Keratinocyte (primary cell): ENCODE results near the gene RBP5. TPM values are rescaled to one million over a fixed set of nuclear protein-coding genes. Genes with fewer than 3 reads are reported as not detected.

ENCODE experiments used
- DNase-seq: peaks from one replicate; pipeline ENCODE4 v3.0.0-alpha.2; 2011; ENCODE audit warnings: low read depth, missing footprints, low spot score
- FAIRE-seq: peaks from 2 replicates; lab custom pipeline; 2011; peaks lifted over from hg19 to GRCh38; lab: Jason Lieb, UNC
- H2AFZ ChIP-seq: 2 replicates; pipeline ENCODE4 v1.6.0; 2012; ENCODE audit warnings: low read length, control low read depth, inconsistent platforms; ENCODE audit not compliant: control insufficient read depth
- H3K27ac ChIP-seq: 2 replicates; pipeline ENCODE4 v1.5.1; 2011; ENCODE audit warnings: low read length; ENCODE audit not compliant: control insufficient read depth, insufficient read depth
- H3K27me3 ChIP-seq: 3 replicates; pipeline ENCODE4 v1.6.0; 2011; ENCODE audit warnings: low read length; ENCODE audit not compliant: control insufficient read depth, insufficient read depth; ENCODE audit errors: extremely low read depth
- H3K36me3 ChIP-seq, 2 experiments: 2 replicates in 1 of 2; 3 replicates in 1 of 2; pipeline ENCODE4 v1.5.1; 2011; ENCODE audit warnings: low read length in 2 of 2, mild to moderate bottlenecking in 1 of 2; ENCODE audit not compliant: control insufficient read depth in 2 of 2, insufficient read depth in 2 of 2; ENCODE audit errors: extremely low read depth in 1 of 2
- H3K4me1 ChIP-seq: 3 replicates; pipeline ENCODE4 v1.5.1; 2011; ENCODE audit warnings: low read length; ENCODE audit not compliant: control insufficient read depth, insufficient read depth; ENCODE audit errors: extremely low read depth
- H3K4me2 ChIP-seq: 3 replicates; pipeline ENCODE4 v1.6.0; 2011; ENCODE audit warnings: low read depth, low read length; ENCODE audit not compliant: control insufficient read depth, insufficient read depth; ENCODE audit errors: extremely low read depth
- H3K4me3 ChIP-seq, 3 experiments: fragments of 200-600 bp in 1 of 3; sonication (generic) in 1 of 3; 2 replicates in 2 of 3; 3 replicates in 1 of 3; pipeline ENCODE4 v1.5.1; 2011 to 2016; ENCODE audit warnings: low read length in 3 of 3, mild to moderate bottlenecking in 3 of 3, control low read depth in 2 of 3, inconsistent platforms in 1 of 3, low read depth in 1 of 3, mixed read lengths in 1 of 3, mixed run types in 1 of 3, moderate library complexity in 1 of 3; ENCODE audit not compliant: control insufficient read depth in 2 of 3, insufficient read depth in 2 of 3; ENCODE audit errors: extremely low read depth in 1 of 3
- H3K79me2 ChIP-seq: 2 replicates; pipeline ENCODE4 v1.6.0; 2012; ENCODE audit warnings: low read length; ENCODE audit not compliant: control insufficient read depth, insufficient read depth
- H3K9ac ChIP-seq: 3 replicates; pipeline ENCODE4 v1.6.0; 2011; ENCODE audit warnings: low read length; ENCODE audit not compliant: control insufficient read depth, insufficient read depth; ENCODE audit errors: extremely low read depth
- H3K9me1 ChIP-seq: 3 replicates; pipeline ENCODE4 v1.6.0; 2011; ENCODE audit warnings: low read length; ENCODE audit not compliant: control insufficient read depth, insufficient read depth; ENCODE audit errors: extremely low read depth
- H3K9me3 ChIP-seq: 2 replicates; pipeline ENCODE4 v1.5.1; 2012; ENCODE audit warnings: low read depth, low read length; ENCODE audit not compliant: control insufficient read depth
- H4K20me1 ChIP-seq: 3 replicates; pipeline ENCODE4 v1.6.0; 2011; ENCODE audit warnings: low read length; ENCODE audit not compliant: control insufficient read depth, insufficient read depth; ENCODE audit errors: extremely low read depth
- EZH2 ChIP-seq: IDR thresholded peaks from one replicate; pipeline ENCODE4 v1.6.1; 2012; ENCODE audit warnings: inconsistent platforms, mild to moderate bottlenecking, low read length, moderate library complexity
- dilution Hi-C: fragments of 300-500 bp; cut with MboI; formaldehyde crosslinking; loops from one replicate; pipeline ENCODE4 v1.7.0; 2020; ENCODE audit warnings: low sequenced_read_pairs; ENCODE audit not compliant: extremely low pct_ligation_motif_present
- polyA plus RNA-seq, 5 experiments: library from polyadenylated mRNA; depleted of rRNA in 3 of 5; stranded (reverse) in 3 of 5; stranded (forward) in 1 of 5; unstranded in 1 of 5; fragments of >200 nt; gene quantifications; 1 replicate in 1 of 5; 2 replicates in 3 of 5; 3 replicates in 1 of 5; pipeline versions ENCODE4 v1.2.1 to v1.2.3, GENCODE V29; 2011 to 2012; ENCODE audit warnings: missing spikeins in 2 of 5, low read depth in 1 of 5, low replicate concordance in 1 of 5
- TF ChIP-seq, protein P1 (sequence below), 3 experiments: IDR thresholded peaks in 1 of 3; conservative IDR thresholded peaks in 1 of 3; optimal IDR thresholded peaks in 1 of 3; 2 replicates in 2 of 3; 3 replicates in 1 of 3; pipeline versions ENCODE3 to v1.5.1; 2011; ENCODE audit warnings: low read length in 3 of 3, mild to moderate bottlenecking in 3 of 3, moderate library complexity in 2 of 3, control low read depth in 1 of 3, inconsistent platforms in 1 of 3; ENCODE audit not compliant: insufficient read depth in 2 of 3; ENCODE audit errors: extremely low read depth in 1 of 3

Gene RBP5
- polyA plus RNA-seq, 1 donor (not counting 4 experiments of a cell fraction or from before 2014, with no cell fraction given): not detected

DNA sequence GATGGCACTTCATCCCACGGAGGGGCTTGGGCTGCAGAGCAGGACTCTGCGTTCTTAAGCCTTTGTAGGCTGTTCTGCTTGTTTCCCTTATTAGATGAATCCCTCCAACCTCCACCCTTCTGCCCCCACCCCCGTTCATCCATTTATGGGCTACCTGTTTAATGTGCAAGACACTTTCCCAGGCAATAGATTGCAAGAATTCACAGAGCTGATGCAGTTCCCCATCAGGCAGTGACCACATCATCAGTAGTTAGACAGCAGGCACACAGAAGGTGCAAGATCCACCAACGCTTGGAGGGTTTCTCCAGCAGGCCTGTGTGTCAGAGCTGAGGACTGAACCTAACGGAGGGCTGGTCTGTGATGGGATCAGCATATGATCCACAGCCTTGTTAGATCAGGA, 35.2 kb downstream of the RBP5 start:
- no peak for FAIRE-seq
- H3K27ac ChIP-seq: no peak overlapping the region
- no peaks in the 10 kb centered on the region for H3K27me3 ChIP-seq
- H3K79me2 ChIP-seq: no peaks in the 10 kb centered on the region
- H3K9me1 ChIP-seq: no peaks in the 10 kb centered on the region
- dilution Hi-C loops: no loop called here
- H3K4me1 ChIP-seq: peaks cover 6% of the 10 kb centered on the region
- H2AFZ ChIP-seq: no peak overlapping the region
- no peaks in the 10 kb centered on the region for H3K9me3 ChIP-seq
- no peak overlapping the region for H3K4me3 ChIP-seq
- H4K20me1 ChIP-seq: no peaks in the 10 kb centered on the region
- TF ChIP-seq EZH2: no peak
- TF ChIP-seq, protein P1, sequence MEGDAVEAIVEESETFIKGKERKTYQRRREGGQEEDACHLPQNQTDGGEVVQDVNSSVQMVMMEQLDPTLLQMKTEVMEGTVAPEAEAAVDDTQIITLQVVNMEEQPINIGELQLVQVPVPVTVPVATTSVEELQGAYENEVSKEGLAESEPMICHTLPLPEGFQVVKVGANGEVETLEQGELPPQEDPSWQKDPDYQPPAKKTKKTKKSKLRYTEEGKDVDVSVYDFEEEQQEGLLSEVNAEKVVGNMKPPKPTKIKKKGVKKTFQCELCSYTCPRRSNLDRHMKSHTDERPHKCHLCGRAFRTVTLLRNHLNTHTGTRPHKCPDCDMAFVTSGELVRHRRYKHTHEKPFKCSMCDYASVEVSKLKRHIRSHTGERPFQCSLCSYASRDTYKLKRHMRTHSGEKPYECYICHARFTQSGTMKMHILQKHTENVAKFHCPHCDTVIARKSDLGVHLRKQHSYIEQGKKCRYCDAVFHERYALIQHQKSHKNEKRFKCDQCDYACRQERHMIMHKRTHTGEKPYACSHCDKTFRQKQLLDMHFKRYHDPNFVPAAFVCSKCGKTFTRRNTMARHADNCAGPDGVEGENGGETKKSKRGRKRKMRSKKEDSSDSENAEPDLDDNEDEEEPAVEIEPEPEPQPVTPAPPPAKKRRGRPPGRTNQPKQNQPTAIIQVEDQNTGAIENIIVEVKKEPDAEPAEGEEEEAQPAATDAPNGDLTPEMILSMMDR (optimal IDR thresholded peaks at IDR 0.05 in 1 of 3, IDR thresholded peaks at IDR 0.05 in 1 of 3, conservative IDR thresholded peaks at IDR 0.05 in 1 of 3; ENCODE audit: extremely low read depth in 1 of 3, insufficient read depth in 2 of 3, low read length in 3 of 3): no peak
- peaks cover 0 to 5% of the 10 kb centered on the region in 2 experiments for H3K36me3 ChIP-seq
- no peak for DNase-seq
- H3K9ac ChIP-seq: no peak overlapping the region
- H3K4me2 ChIP-seq: no peak overlapping the region

DNA sequence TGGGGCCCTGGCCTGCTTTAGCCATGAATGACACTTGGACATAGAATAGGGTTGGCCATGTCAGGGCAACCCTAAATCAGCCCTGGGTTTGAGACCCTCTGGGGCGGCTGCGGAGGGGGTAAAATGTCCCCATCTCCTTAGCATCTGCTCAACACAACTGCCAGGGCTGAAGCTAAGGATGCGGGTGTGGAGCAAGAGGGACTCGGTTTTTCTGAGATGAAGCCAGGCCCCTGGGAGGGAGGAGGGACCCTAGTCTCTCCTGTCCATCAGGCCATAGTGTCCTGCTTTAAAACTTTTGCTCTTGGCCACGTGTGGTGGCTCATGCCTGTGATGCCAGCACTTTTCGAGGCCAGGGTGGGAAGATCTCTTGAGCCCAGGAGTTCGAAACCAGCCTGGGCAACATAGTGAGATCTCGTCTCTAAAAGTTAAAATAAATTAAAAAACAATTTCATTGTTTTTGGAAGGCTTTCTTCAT, 35.7 kb downstream of the RBP5 start:
- no peak overlapping the region for H3K27ac ChIP-seq
- no peaks in the 10 kb centered on the region for H3K27me3 ChIP-seq
- H2AFZ ChIP-seq: no peak overlapping the region
- dilution Hi-C loops: no loop called here
- no peak overlapping the region for H3K4me3 ChIP-seq
- TF ChIP-seq, protein P1 (optimal IDR thresholded peaks at IDR 0.05 in 1 of 3, IDR thresholded peaks at IDR 0.05 in 1 of 3, conservative IDR thresholded peaks at IDR 0.05 in 1 of 3; ENCODE audit: extremely low read depth in 1 of 3, insufficient read depth in 2 of 3, low read length in 3 of 3): no peak
- no peak for TF ChIP-seq EZH2
- no peaks in the 10 kb centered on the region for H4K20me1 ChIP-seq
- peaks cover 6% of the 10 kb centered on the region for H3K4me1 ChIP-seq
- no peaks in the 10 kb centered on the region for H3K9me3 ChIP-seq
- no peak for FAIRE-seq
- H3K9ac ChIP-seq: no peak overlapping the region
- H3K9me1 ChIP-seq: no peaks in the 10 kb centered on the region
- H3K36me3 ChIP-seq: peaks cover 0 to 5% of the 10 kb centered on the region in 2 experiments
- H3K4me2 ChIP-seq: no peak overlapping the region
- no peak for DNase-seq
- H3K79me2 ChIP-seq: no peaks in the 10 kb centered on the region
